CD4-positive, CD25-positive, alpha-beta regulatory T cell (primary cell): ENCODE measurements around the gene DLX4. TPM values are rescaled to one million over a fixed set of nuclear protein-coding genes. Genes with fewer than 3 reads are reported as not detected.

Experiments used
- ATAC-seq, 2 donors: fragments of 150-1000 bp; cut with Tn5 transposase; one replicate each; pipeline ENCODE4 v1.10.0; 2021; ENCODE audit warnings: low read depth in 2 of 2, moderate number of reproducible peaks in 2 of 2, moderate library complexity in 1 of 2
- DNase-seq, 3 donors: peaks; one replicate each; pipeline versions ENCODE4 v3.0.0 to v3.0.0-alpha.2; 2012 to 2022; ENCODE audit warnings: mixed read lengths in 1 of 3
- H3K27ac ChIP-seq: one replicate; pipeline ENCODE4 v1.7.0; 2013; ENCODE audit warnings: mild to moderate bottlenecking, low read length; ENCODE audit not compliant: insufficient read depth, poor library complexity, severe bottlenecking
- H3K27me3 ChIP-seq: one replicate; pipeline ENCODE4 v1.7.0; 2013; ENCODE audit warnings: low read length; ENCODE audit not compliant: control insufficient read depth, insufficient read depth
- H3K36me3 ChIP-seq: one replicate; pipeline ENCODE4 v1.7.0; 2013; ENCODE audit warnings: mild to moderate bottlenecking, low read length, moderate library complexity; ENCODE audit not compliant: control insufficient read depth, insufficient read depth
- H3K4me1 ChIP-seq: 2 replicates; pipeline ENCODE4 v1.7.0; 2013; ENCODE audit warnings: mild to moderate bottlenecking, low read length; ENCODE audit not compliant: insufficient read depth, control insufficient read depth, poor library complexity, severe bottlenecking
- H3K4me3 ChIP-seq: one replicate; pipeline ENCODE4 v1.7.0; 2013; ENCODE audit warnings: low read depth, mild to moderate bottlenecking, low read length, moderate library complexity
- H3K9me3 ChIP-seq, 2 experiments: 1 replicate in 1 of 2; 2 replicates in 1 of 2; pipeline ENCODE4 v1.7.0; 2013; ENCODE audit warnings: low read length in 2 of 2, mild to moderate bottlenecking in 1 of 2, moderate library complexity in 1 of 2; ENCODE audit not compliant: control insufficient read depth in 2 of 2
- H3K27ac Mint-ChIP-seq, 3 donors: one replicate each; pipeline ENCODE4 v1.8.0; 2020 to 2022; ENCODE audit warnings: mild to moderate bottlenecking in 3 of 3, mixed read lengths in 3 of 3, moderate library complexity in 2 of 3
- H3K27me3 Mint-ChIP-seq: one replicate; pipeline ENCODE4 v1.8.0; 2022; ENCODE audit warnings: mild to moderate bottlenecking, mixed read lengths
- H3K36me3 Mint-ChIP-seq: one replicate; pipeline ENCODE4 v1.8.0; 2020; ENCODE audit warnings: mixed read lengths
- H3K4me1 Mint-ChIP-seq, 4 donors: one replicate each; pipeline ENCODE4 v1.8.0; 2020 to 2022; ENCODE audit warnings: mixed read lengths in 4 of 4, mild to moderate bottlenecking in 1 of 4
- H3K4me3 Mint-ChIP-seq, 4 donors: one replicate each; pipeline ENCODE4 v1.8.0; 2020 to 2022; ENCODE audit warnings: mild to moderate bottlenecking in 4 of 4, mixed read lengths in 4 of 4, moderate library complexity in 3 of 4
- H3K9me3 Mint-ChIP-seq, 7 donors: one replicate each; pipeline ENCODE4 v1.8.0; 2020 to 2022; ENCODE audit warnings: mixed read lengths in 7 of 7, mild to moderate bottlenecking in 3 of 7, moderate library complexity in 2 of 7
- polyA plus RNA-seq, 4 donors: library from polyadenylated mRNA; unstranded; fragments of 300-500 nt; fragmentation: Illumina TruSeq; gene quantifications; one replicate each; pipeline ENCODE4 v1.2.3, GENCODE V29; 2021
- total RNA-seq: library from RNA; stranded (reverse); gene quantifications from one replicate; pipeline ENCODE4 v1.2.3, GENCODE V29; 2022

The DLX4 gene
- total and polyA plus RNA-seq, 5 donors from 2014 or later: not detected

DNA sequence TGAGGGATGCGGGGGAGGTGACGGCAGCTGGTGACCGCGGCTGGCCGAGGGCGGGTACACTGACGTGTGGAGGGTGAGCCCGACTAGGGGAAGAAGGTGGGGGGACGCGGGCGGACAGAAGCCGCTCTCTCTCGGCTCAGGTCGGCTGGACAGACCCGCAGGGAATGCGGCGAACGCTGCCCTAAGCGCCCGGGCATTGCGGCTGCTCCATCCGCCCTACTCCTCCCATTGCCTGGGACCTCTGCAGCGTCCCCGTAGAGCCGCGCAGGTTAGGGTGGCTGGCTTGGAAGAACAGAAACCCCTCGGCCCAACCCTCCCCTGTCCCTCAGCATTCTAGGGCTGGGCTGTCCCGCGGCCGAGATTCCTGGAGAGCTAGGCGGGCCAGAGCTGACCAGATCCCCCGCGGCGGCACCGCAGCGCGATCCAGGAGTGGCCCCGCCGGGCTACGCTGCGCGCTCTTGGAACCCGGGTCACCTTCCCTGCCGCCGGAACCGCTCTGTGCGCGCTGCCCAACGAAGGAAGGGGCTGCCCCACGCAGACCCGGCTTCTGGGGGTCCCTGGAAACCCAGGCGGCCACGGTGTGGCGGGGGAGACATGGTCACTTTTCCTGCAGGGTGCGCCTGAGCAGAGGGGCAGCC is 3.0 kb downstream of the DLX4 start:
- Mint-ChIP-seq H3K4me1 (peaks cover 0 to 48% (median 14%) of the 10 kb centered on the region in 4 donors), H3K36me3 (no peaks in the 10 kb centered on the region), H3K9me3 (peaks cover 0 to 14% (median 0%) of the 10 kb centered on the region in 7 donors), H3K27me3 (peaks cover 89% of the 10 kb centered on the region), H3K27ac (no peak overlapping the region), H3K4me3 (peak overlapping the region in 2 of 4 donors; percentile 88 to 92)
- no peak for ATAC-seq
- no peak for DNase-seq
- Histone ChIP-seq H3K4me1 (peaks cover 33% of the 10 kb centered on the region), H3K9me3 (no peaks in the 10 kb centered on the region), H3K36me3 (no peaks in the 10 kb centered on the region), H3K27me3 (peaks cover 38% of the 10 kb centered on the region), H3K4me3 (no peak overlapping the region), H3K27ac (no peak overlapping the region)

DNA sequence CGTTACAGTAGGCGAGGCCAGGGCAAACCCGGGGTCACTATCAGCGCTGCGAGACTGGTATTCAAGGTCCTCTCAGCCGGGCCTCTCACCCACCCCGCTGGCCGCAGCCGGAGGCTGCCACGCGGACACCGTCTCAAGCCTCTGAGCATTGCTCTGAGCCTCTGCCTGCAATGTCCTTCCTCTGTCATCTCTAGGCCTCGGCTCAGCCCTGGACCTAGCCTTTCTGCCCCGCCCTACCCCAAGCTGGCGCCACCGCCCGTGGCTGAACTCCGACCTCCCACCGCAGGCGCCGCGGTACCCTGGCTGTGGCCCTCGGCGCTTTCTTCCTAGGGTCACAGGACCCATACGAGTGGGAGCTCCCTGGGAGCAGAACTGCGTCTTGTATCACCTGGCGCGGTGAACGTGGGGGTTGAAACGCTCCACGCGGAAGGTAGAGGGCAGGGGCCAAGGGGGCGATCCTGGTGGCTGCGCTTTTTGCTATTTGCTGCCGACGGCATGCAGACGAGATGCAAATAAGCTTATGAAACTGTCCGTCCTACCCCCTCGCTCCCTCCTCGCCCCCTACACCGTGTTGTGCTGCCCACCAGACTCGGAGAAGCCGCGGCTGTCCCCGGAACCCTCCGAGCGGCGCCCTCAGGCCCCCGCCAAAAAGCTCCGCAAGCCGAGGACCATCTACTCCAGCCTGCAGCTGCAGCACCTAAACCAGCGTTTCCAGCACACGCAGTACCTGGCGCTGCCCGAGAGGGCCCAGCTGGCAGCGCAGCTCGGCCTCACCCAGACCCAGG is 3.7 kb downstream of the DLX4 start:
- H3K27me3 ChIP-seq: peaks cover 36% of the 10 kb centered on the region
- no peak overlapping the region for H3K27ac ChIP-seq
- H3K36me3 ChIP-seq: no peaks in the 10 kb centered on the region
- H3K4me3 Mint-ChIP-seq: peak overlapping the region in 1 of 4 donors; percentile 28
- no peak for DNase-seq
- peaks cover 0 to 8% (median 0%) of the 10 kb centered on the region in 7 donors for H3K9me3 Mint-ChIP-seq
- peaks cover 0 to 46% (median 12%) of the 10 kb centered on the region in 4 donors for H3K4me1 Mint-ChIP-seq
- no peak overlapping the region for H3K27ac Mint-ChIP-seq
- H3K4me1 ChIP-seq: peaks cover 33% of the 10 kb centered on the region
- ATAC-seq: no peak
- no peaks in the 10 kb centered on the region for H3K9me3 ChIP-seq
- no peak overlapping the region for H3K4me3 ChIP-seq
- peaks cover 89% of the 10 kb centered on the region for H3K27me3 Mint-ChIP-seq
- H3K36me3 Mint-ChIP-seq: no peaks in the 10 kb centered on the region

DNA sequence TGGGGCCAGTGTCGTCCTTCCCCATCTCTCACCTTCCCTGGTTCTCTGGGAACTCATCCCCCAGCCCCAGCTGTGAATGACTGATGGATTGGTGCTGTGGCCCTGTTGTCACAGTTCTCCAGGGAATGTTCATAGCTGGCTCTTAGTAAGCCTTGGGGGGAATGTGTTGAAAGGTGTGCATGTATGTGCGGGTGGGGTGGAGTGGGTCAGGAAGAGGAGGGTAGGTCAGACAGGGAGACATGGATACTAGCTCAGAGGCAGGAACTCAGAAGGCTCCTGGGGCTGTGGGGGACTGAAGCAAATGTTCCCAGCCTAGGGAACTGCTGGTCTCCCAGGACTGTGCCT is 4.3 kb downstream of the DLX4 start:
- Histone ChIP-seq H3K4me3 (no peak overlapping the region), H3K27me3 (peaks cover 33% of the 10 kb centered on the region), H3K9me3 (no peaks in the 10 kb centered on the region), H3K36me3 (no peaks in the 10 kb centered on the region), H3K27ac (no peak overlapping the region), H3K4me1 (peaks cover 30% of the 10 kb centered on the region)
- Mint-ChIP-seq H3K9me3 (peaks cover 0 to 7% (median 0%) of the 10 kb centered on the region in 7 donors), H3K4me3 (no peak overlapping the region), H3K36me3 (no peaks in the 10 kb centered on the region), H3K27ac (no peak overlapping the region), H3K27me3 (peaks cover 85% of the 10 kb centered on the region), H3K4me1 (peaks cover 0 to 40% (median 10%) of the 10 kb centered on the region in 4 donors)
- DNase-seq: no peak
- no peak for ATAC-seq

DNA sequence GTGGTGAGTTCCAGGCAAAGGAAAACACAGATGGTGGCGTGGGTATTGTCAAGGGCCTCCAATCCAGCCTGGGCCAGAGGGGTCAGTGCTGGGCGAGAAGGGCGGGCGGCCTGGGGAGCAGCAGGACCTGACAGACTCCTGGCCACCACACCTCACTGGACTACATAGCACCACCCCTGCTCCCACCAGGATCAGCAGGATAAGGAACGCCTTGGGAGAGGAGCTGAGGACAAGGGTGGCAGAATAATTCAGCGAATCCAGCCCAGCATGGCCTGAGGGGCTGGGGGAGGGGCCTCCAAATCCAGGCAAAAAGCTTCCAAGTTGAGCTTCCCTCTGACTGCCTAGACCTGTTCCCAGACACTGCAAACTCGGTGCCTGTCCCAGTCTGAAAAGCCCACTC is 6.5 kb downstream of the DLX4 start:
- Mint-ChIP-seq H3K27me3 (peaks cover 84% of the 10 kb centered on the region), H3K36me3 (no peaks in the 10 kb centered on the region), H3K9me3 (peaks cover 0 to 5% (median 0%) of the 10 kb centered on the region in 7 donors), H3K4me1 (peaks cover 0 to 23% (median 4%) of the 10 kb centered on the region in 4 donors), H3K4me3 (no peak overlapping the region), H3K27ac (no peak overlapping the region)
- H3K4me3 ChIP-seq: no peak overlapping the region
- H3K4me1 ChIP-seq: peaks cover 12% of the 10 kb centered on the region
- no peaks in the 10 kb centered on the region for H3K9me3 ChIP-seq
- no peak for DNase-seq
- H3K36me3 ChIP-seq: no peaks in the 10 kb centered on the region
- no peak for ATAC-seq
- H3K27me3 ChIP-seq: peaks cover 27% of the 10 kb centered on the region
- H3K27ac ChIP-seq: no peak overlapping the region

DNA sequence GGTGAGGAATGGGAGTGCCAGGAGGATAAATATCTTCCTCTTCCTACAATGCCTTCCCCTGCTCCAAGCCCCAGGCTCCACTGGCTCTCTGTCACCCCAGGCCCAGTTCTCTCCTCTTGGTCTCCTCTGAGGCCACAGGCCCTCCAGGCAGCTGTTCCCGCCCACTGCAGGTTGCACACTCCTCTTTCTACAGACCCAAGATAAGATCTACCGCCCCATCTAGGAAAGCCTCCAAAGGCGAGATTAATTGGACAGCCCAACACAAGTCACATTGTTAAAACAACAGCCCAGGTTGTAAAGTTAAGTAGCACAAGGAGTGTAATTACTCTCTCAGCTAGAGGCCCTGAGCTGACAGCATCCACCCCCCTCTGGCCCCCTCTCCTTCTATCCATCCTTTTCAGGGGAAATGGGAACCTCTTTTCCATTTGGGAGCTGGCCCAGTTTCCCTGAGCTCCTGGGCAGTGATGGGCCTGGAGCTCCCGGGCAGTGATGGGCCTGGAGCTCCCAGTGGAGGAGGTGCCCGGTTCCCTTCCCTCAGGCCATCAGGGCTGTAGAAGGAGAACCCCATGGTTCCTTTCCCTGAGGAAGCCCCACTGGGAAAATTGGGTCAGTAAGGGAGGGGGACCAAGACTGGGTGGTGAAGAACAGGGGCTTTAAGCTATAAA is 7.3 kb downstream of the DLX4 start:
- no peak for DNase-seq
- ATAC-seq: no peak
- Histone ChIP-seq H3K36me3 (no peaks in the 10 kb centered on the region), H3K4me3 (no peak overlapping the region), H3K27me3 (peaks cover 20% of the 10 kb centered on the region), H3K9me3 (no peaks in the 10 kb centered on the region), H3K4me1 (peaks cover 12% of the 10 kb centered on the region), H3K27ac (no peak overlapping the region)
- Mint-ChIP-seq H3K27me3 (peaks cover 81% of the 10 kb centered on the region), H3K4me3 (no peak overlapping the region), H3K4me1 (peaks cover 0 to 15% (median 3%) of the 10 kb centered on the region in 4 donors), H3K9me3 (peaks cover 0 to 2% (median 0%) of the 10 kb centered on the region in 7 donors), H3K36me3 (no peaks in the 10 kb centered on the region), H3K27ac (no peak overlapping the region)

DNA sequence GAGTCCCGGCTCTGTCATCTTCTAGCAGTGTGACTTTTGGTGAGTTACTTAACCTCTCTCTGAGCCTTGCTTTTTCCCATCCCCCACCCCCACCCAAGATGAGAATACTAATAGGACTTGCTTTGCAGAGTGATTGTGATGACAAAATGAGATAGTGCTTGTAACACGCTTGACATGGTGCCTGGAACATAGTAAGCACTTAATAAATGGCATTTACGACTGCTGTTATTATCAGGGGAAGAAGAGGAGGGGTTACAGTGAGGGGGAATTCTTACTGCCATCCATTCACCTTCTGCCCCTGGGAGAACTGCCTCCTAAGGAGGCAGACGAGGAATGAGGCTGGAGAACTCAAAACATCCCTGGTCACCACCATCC is 7.8 kb downstream of the DLX4 start:
- Mint-ChIP-seq H3K9me3 (peaks cover 0 to 2% (median 0%) of the 10 kb centered on the region in 7 donors), H3K4me3 (no peak overlapping the region), H3K27ac (no peak overlapping the region), H3K27me3 (peaks cover 81% of the 10 kb centered on the region), H3K4me1 (peaks cover 0 to 10% (median under 1%) of the 10 kb centered on the region in 4 donors), H3K36me3 (no peaks in the 10 kb centered on the region)
- DNase-seq (no peak), ATAC-seq (no peak)
- Histone ChIP-seq H3K9me3 (no peaks in the 10 kb centered on the region), H3K27ac (no peak overlapping the region), H3K4me1 (peaks cover 12% of the 10 kb centered on the region), H3K27me3 (peaks cover 20% of the 10 kb centered on the region), H3K36me3 (no peaks in the 10 kb centered on the region), H3K4me3 (no peak overlapping the region)

DNA sequence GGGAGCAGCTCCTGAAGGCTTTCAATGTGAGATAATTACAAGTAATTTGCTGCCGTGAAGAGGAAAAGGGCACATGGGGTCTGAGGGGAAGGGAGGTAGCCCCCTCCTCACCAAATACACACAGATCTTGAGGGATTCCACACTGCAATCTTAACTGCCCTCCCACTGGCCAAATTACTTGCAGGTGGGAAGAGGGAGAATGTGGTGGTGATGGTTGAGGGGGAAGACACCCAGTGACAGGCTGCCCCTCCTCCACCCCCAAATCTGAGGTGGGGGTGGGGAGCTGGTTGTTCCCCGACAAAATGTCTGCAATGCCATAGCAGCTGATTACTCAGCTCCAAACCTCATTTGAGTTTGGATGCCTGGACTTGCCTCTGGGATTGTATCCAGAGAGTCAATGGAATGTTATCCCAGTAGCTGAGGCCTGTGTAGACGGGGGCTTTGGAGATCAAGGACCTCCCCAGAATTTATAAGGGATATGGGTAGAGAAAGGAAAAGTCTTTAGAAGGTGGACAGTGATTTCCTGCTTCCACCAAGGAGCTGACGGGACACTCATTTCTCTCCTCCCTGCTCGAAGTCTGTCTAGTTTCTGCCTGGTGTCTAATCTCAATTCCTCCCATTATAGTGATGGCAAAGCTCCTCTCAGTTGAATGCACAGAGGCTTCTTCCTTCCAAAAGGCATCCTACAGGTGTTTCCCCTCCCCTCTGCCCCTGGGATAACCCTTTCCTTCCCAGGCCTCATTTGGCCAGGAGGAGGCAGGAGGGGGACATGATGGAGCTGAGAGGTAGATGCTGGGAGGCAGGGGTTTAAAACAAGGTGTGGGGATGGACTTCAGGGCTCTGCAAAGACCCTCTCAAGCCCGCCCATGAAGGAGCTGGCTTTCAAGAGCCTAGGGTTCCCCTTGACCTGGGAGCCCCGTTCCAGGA is 8.7 kb downstream of the DLX4 start:
- Mint-ChIP-seq H3K27me3 (peaks cover 78% of the 10 kb centered on the region), H3K36me3 (no peaks in the 10 kb centered on the region), H3K9me3 (peaks cover 0 to 2% (median 0%) of the 10 kb centered on the region in 7 donors), H3K27ac (no peak overlapping the region), H3K4me3 (no peak overlapping the region), H3K4me1 (peaks cover 0 to 6% (median 0%) of the 10 kb centered on the region in 4 donors)
- ATAC-seq (no peak), DNase-seq (no peak)
- Histone ChIP-seq H3K36me3 (no peaks in the 10 kb centered on the region), H3K4me1 (peaks cover 3% of the 10 kb centered on the region), H3K9me3 (no peaks in the 10 kb centered on the region), H3K4me3 (no peak overlapping the region), H3K27me3 (peaks cover 23% of the 10 kb centered on the region), H3K27ac (no peak overlapping the region)
